Stomach (tissue), 4 donors: ENCODE data around the gene PLEK2.

ENCODE experiments used
- EP300 ChIP-seq: sonication (generic); formaldehyde crosslinking; IDR thresholded peaks from one replicate; pipeline ENCODE4 v1.6.1; 2017; ENCODE audit warnings: antibody characterized with exemption
- POLR2A ChIP-seq, 4 donors: fragments of 450-650 bp; IDR thresholded peaks; one replicate each; pipeline ENCODE4 v1.6.1; 2016; ENCODE audit warnings: antibody characterized with exemption in 4 of 4, control low read depth in 2 of 4, mild to moderate bottlenecking in 1 of 4, moderate library complexity in 1 of 4
- POLR2AphosphoS5 ChIP-seq, 3 donors: sonication (generic); formaldehyde crosslinking; IDR thresholded peaks; one replicate each; pipeline ENCODE4 v1.6.1; 2016; ENCODE audit warnings: antibody characterized with exemption in 3 of 3

- no peak for TF ChIP-seq POLR2A (IDR thresholded peaks at IDR 0.05)
- TF ChIP-seq POLR2AphosphoS5 (IDR thresholded peaks at IDR 0.05) = no peak
- no peak for TF ChIP-seq EP300
These were observed 51.3 kb downstream of the PLEK2 start for GRCh38 chr14:67360470-67361206.
